C4-2B (cell line): Measurements from ENCODE around the gene PRKCQ.

Experiments used
- H3K27ac ChIP-seq: fragments of 450-650 bp; 2 replicates; pipeline ENCODE4 v1.5.1; 2017
- CTCF ChIP-seq: fragments of 450-650 bp; conservative IDR thresholded peaks from 2 replicates; pipeline ENCODE4 v1.5.1; 2017; ENCODE audit warnings: mild to moderate bottlenecking
- ZFX ChIP-seq: fragments of 450-650 bp; IDR thresholded peaks from 2 replicates; pipeline ENCODE4 v1.6.1; 2017

The PRKCQ gene

GRCh38 chr10:6562221-6562620 is 17.9 kb downstream of the PRKCQ start:
- no peak for TF ChIP-seq CTCF

GRCh38 chr10:6561552-6561951 is 18.5 kb downstream of the PRKCQ start:
- H3K27ac ChIP-seq, result no peak overlapping the region

More at GRCh38 chr10:6562221-6562620, 17.9 kb downstream of the PRKCQ start:
- no peak overlapping the region for H3K27ac ChIP-seq

GRCh38 chr10:6558759-6559461 is 21.2 kb downstream of the PRKCQ start:
- H3K27ac ChIP-seq, result no peak overlapping the region
- TF ChIP-seq CTCF, result no peak
- no peak for TF ChIP-seq ZFX

More at GRCh38 chr10:6561552-6561951, 18.5 kb downstream of the PRKCQ start:
- TF ChIP-seq CTCF (no peak), ZFX (no peak)

GRCh38 chr10:6558272-6558671 is 21.8 kb downstream of the PRKCQ start:
- TF ChIP-seq CTCF (no peak), ZFX (no peak)
- H3K27ac ChIP-seq, result no peak overlapping the region

- TF ChIP-seq CTCF (no peak), ZFX (no peak)
- no peak overlapping the region for H3K27ac ChIP-seq
These were observed 26.1 kb downstream of the PRKCQ start for GRCh38 chr10:6553937-6554336.

- no peak for TF ChIP-seq CTCF
- no peak for TF ChIP-seq ZFX
These were observed 36.6 kb downstream of the PRKCQ start for GRCh38 chr10:6543431-6544005.

GRCh38 chr10:6542999-6543430 is 37.1 kb downstream of the PRKCQ start:
- no peak overlapping the region for H3K27ac ChIP-seq
- TF ChIP-seq ZFX (no peak), CTCF (no peak)

More at GRCh38 chr10:6543431-6544005, 36.6 kb downstream of the PRKCQ start:
- H3K27ac ChIP-seq, result no peak overlapping the region
